Right ventricle myocardium superior (tissue), 1 donor: Measurements from ENCODE around the gene SH3PXD2B. TPM values are rescaled to one million over a fixed set of nuclear protein-coding genes. Genes with fewer than 3 reads are reported as not detected.

Experiments used
- ATAC-seq: fragments of 200-7000 bp; cut with Tn5 transposase; one replicate; pipeline ENCODE4 v1.9.1; 2020; ENCODE audit warnings: mild to moderate bottlenecking; ENCODE audit not compliant: poor library complexity
- DNase-seq: peaks from one replicate; pipeline ENCODE4 v3.0.0-alpha.2; 2020
- intact Hi-C: fragments of 100-400 bp; cut with DNase I; formaldehyde crosslinking; loops from one replicate; pipeline ENCODE4 v1.11.2; 2022
- total RNA-seq: library from RNA; stranded (reverse); fragmentation: NEBNext Ultra II Directional; extraction: Animal tissue kit (Norgen Biotek cat#: 25700); gene quantifications from one replicate; pipeline ENCODE4 v1.2.1, GENCODE V29; 2021
- donor health status: DM: no; HTN: yes; CAD: no; lungs with severe emphysema.

The SH3PXD2B gene
- total RNA-seq, 1 donor from 2014 or later: 5.3 TPM

DNA sequence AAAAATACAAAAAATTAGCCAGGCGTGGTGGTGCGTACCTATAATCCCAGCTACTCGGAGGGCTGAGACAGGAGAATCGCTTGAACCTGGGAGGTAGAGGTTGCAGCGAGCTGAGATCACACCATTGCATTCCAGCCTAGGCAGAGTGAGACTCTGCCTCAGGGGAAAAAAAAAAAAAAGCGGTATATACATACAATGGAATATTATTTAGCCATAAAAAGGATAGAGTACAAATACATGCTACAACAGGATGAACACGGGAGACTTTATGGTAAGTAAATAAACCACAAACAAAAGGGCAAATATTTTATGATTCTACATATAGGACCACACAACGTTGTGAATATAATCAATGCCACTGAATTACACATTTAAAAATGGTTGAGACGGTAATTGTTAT is 176.0 kb downstream of the SH3PXD2B start:
- intact Hi-C loops: no loop called here
- DNase-seq: no peak
- no peak for ATAC-seq

DNA sequence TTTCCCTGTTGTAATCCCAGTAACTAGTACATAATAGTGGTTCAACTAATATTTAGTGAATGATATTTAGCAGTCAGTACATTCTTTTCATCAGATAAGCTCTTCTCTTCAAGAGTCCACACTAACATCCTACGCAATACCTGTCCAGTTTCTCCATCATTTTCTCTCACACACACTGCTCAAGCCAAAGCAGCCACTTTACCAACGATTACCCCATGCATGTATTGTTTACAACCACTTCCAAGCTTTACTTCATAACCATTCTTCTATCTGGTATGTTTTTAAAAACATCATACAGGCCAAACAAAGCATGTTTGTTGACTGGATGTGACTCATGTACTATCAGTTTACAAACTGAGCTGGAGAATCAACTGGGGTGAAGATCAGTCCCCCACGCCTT is 178.1 kb downstream of the SH3PXD2B start:
- intact Hi-C loops: no loop called here
- DNase-seq (no peak), ATAC-seq (no peak)

Other genes with a start within 250 kb of the SH3PXD2B start
- gene UBTD2, start 170.8 kb downstream of the SH3PXD2B start, total RNA-seq: 8.6 TPM
- gene NEURL1B, start 186.7 kb upstream of the SH3PXD2B start, total RNA-seq: 28.8 TPM